GM19025 (cell line): Measurements from ENCODE around the gene G6PC1.

ENCODE experiments used
- ATAC-seq: cut with Tn5 transposase; IDR thresholded peaks from one replicate; pipeline ENCODE4 v1.9.1; 2021; ENCODE audit warnings: mild to moderate bottlenecking, low read depth, moderate library complexity; ENCODE audit not compliant: unreplicated experiment

Gene G6PC1

DNA sequence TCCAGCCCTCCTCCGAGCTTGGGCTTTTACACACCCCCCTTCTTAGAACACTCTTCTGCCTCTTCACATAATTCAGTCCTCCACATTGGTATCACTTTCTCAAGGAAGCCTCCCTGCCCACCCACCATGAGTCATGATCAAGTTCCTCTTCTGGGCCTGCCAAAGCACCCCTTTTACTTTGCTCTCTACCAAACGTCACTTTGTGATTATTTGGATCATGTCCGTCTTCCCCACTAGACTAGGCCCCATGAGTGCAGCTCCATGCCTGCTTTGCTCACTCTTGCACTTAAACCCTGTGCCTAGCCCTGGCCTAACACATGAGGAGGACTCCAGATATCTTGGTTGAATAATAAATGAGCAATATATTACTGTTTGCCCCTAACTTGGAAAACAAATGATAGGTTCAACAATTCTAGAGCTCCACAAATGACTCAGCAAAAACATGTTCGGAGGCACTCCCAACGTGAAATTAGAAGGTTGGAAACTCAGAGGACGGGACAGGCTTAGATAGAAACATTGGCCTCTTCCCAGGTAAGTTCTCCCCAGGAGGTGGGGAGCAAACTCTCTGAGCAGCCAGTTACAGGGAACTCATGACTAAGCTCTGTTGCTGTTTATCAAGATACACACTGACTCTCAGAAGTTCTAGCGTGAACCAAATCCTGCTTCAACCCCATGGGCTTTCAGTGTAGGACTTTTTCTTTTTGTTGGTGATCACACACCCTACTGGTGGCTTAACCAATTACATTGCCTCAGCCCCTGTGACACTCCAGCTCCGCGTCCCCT is 28.3 kb downstream of the G6PC1 start:
- no peak for ATAC-seq

DNA sequence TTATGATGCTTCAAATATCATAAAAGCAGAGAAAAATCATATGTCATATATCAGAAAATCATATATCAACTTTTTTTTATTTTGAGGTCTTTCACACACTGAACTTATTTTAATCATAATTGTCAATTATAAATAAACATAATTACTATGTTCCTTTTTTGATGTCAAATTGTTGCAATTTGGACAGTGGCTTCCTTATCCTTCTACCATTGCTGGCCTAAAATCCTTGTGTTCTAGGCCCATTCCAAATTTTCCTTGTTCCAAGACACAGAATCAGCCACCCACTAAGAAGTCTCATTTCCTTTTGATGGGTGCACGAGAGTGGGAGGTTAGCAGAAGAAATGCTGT is 28.9 kb downstream of the G6PC1 start:
- ATAC-seq, result no peak

DNA sequence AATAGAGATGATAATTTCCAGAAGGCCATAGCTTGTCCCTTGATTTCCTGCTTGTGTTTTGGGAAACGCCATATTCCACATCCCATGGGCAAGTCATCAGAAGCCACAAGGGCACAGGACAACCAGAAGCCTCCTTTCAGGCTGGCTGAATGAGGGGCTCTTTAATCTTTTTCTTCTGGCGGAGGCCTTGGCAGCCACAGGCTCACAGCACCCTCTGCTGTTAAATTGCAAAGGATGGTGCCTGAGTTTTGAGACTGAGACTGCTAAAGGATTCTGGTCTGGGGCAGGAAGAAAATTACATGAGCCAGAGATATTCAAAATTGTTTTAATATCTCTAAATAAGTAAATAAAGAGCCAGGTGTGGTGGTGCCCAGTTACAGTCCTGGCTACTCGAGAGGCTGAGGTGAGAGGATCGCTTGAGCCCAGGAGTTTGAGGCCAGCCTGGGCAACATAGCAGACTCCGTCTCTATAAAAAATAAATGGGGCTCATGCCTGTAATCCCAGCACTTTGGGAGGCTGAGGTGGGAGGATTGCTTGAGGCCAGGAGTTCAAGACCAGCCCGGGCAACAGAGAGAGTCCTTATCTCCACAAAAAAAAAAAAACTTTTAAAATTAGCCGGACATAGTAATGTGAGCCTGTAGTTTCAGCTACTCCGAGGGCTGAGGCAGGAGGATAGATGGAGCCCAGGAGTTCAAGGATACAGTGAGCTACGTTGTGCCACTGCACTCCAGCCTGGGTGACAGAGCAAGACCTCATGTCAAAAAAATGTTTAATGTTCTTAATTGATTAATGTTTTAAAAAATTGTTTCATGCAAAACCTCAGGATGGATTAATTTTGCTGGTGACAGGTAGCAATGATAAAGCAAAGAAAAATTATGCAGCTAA is 37.4 kb downstream of the G6PC1 start:
- ATAC-seq, result no peak

DNA sequence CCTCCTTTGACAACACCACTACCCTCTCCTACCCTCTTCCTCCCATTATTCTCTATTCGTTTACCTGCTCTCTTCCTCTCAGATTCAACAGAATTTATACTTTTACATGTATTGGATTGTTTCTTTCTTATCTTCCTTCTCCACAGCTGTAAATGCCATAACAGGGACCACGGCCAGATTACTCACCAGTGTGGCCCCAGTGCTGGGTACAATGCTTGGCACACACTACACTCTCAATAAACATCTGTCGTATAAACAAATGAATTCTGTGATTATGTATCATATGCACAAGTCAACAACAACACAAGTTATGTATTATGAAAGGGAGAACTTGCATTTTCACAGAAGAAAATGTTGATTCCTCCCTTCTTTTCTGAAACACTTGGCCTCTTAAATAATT is 43.6 kb downstream of the G6PC1 start:
- ATAC-seq, result no peak

DNA sequence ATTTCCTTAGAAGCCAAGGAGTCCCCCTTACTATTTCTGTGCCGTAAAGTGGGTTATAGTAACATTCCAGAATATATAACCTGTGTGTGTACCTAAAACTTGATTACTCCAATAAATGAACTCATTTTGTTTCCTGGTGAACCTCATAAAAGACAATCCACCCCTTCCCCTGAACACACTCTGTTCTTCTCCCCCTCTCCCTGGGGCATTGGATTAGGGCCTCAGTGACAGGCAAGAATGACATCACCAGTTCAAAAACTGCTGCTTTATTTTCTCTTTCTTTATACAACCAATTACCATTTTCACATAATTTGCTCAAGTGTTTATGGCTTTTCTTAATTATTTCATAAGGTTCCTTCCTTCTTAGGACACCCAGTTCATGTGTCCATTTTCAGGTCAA is 46.2 kb downstream of the G6PC1 start:
- ATAC-seq, result no peak

DNA sequence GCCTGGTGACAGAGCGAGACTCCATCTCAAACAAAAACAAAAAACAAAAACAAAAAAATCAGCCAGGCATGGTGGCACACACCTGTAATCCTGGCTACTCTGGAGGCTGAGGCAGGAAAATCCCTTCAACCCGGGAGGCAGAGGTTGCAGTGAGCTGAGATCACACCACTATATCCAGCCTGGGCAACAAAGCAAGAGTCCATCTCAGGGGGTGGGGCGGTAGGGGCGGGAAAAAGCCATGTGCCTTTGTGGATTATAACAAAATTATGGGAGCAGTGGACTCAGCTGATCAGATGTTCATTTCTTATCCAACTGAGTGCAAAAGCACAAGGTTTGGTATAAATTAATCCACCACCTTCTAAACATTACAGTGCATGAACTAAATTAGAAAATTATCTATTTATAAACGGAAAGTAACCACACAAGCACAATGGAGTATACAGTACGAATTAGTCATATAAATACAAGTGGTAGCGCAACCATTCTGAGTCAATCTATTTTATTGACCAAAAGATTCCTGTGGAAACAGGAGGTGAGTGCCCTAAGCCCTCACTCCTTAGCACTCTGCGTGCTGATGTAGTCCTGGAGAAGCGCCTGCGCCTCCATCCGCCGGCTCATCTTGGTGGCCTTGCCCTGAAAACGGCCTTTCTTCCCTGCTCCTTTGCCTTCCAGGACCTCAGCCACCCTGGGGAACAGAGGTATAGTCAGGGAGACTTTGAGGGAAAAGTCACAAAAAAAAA is 49.6 kb downstream of the G6PC1 start:
- no peak for ATAC-seq
